SK-N-MC (cell line): Measurements from ENCODE around the gene MCM6.
A peak's percentile ranks its signal among the peaks of the same experiment; 100 is the strongest.

Source experiments
- DNase-seq: peaks from one replicate; pipeline ENCODE4 v3.0.0-alpha.2; 2011; ENCODE audit warnings: low read depth, low spot score
- H3K27ac ChIP-seq: fragments of 200-600 bp; sonication (generic); 2 replicates; pipeline ENCODE4 v1.5.1; 2016; ENCODE audit warnings: mixed run types
- H3K36me3 ChIP-seq: fragments of 200-600 bp; sonication (generic); 2 replicates; pipeline ENCODE4 v1.6.1; 2017; ENCODE audit warnings: antibody characterized with exemption, low read length, mixed read lengths; ENCODE audit not compliant: insufficient read depth
- H3K4me3 ChIP-seq: fragments of 200-600 bp; sonication (generic); 2 replicates; pipeline ENCODE4 v1.5.1; 2016
- H3K9ac ChIP-seq: fragments of 200-600 bp; sonication (generic); 2 replicates; pipeline ENCODE4 v1.8.0; 2017; ENCODE audit warnings: mixed run types, mixed read lengths; ENCODE audit not compliant: insufficient read length
- H3K9me3 ChIP-seq: fragments of 200-600 bp; sonication (generic); 2 replicates; pipeline ENCODE4 v1.6.1; 2017; ENCODE audit warnings: low read depth, mild to moderate bottlenecking, antibody characterized with exemption, low read length, moderate library complexity, mixed read lengths
- EZH2 ChIP-seq: fragments of 200-600 bp; sonication (generic); IDR thresholded peaks from one replicate; pipeline ENCODE4 v1.6.1; 2017; ENCODE audit warnings: antibody characterized with exemption
- FOXP2 ChIP-seq: optimal IDR thresholded peaks from 2 replicates; pipeline ENCODE3; 2011; ENCODE audit warnings: mild to moderate bottlenecking, moderate library complexity; ENCODE audit not compliant: insufficient read depth; ENCODE audit errors: extremely low read length, control extremely low read depth
- POLR2AphosphoS5 ChIP-seq: IDR thresholded peaks from 2 replicates; pipeline ENCODE4 v1.6.1; 2012; ENCODE audit warnings: mild to moderate bottlenecking, low read depth, low read length, borderline replicate concordance

Gene MCM6

GRCh38 chr2:135875491-135876065 is 665 bp downstream of the MCM6 start:
- H3K4me3 ChIP-seq: peak overlapping the region; percentile 96
- no peak for TF ChIP-seq FOXP2
- no peak for TF ChIP-seq EZH2
- TF ChIP-seq POLR2AphosphoS5: no peak
- DNase-seq: no peak
- no peaks in the 10 kb centered on the region for H3K9me3 ChIP-seq
- H3K36me3 ChIP-seq: peaks cover 42% of the 10 kb centered on the region
- peak overlapping the region; percentile 75 for H3K27ac ChIP-seq
- H3K9ac ChIP-seq: peak overlapping the region; percentile 89

- DNase-seq: no peak
- no peak for TF ChIP-seq FOXP2
- TF ChIP-seq POLR2AphosphoS5: no peak
- no peak for TF ChIP-seq EZH2
- H3K9me3 ChIP-seq: no peaks in the 10 kb centered on the region
- peak overlapping the region; percentile 96 for H3K4me3 ChIP-seq
- no peak overlapping the region for H3K27ac ChIP-seq
- H3K9ac ChIP-seq: peak overlapping the region; percentile 89
- peaks cover 49% of the 10 kb centered on the region for H3K36me3 ChIP-seq
Measured at GRCh38 chr2:135874777-135875365, 1.4 kb downstream of the MCM6 start.

- no peak for TF ChIP-seq POLR2AphosphoS5
- no peak for TF ChIP-seq EZH2
- no peak for TF ChIP-seq FOXP2
- Histone ChIP-seq H3K9me3 (no peaks in the 10 kb centered on the region), H3K4me3 (no peak overlapping the region), H3K27ac (no peak overlapping the region), H3K36me3 (peaks cover 92% of the 10 kb centered on the region), H3K9ac (no peak overlapping the region)
- DNase-seq: no peak
Measured at GRCh38 chr2:135870571-135870970, 5.7 kb downstream of the MCM6 start.

GRCh38 chr2:135863233-135863632 is 13.0 kb downstream of the MCM6 start:
- DNase-seq: no peak
- H3K27ac ChIP-seq: no peak overlapping the region
- H3K36me3 ChIP-seq: peaks cover 90% of the 10 kb centered on the region
- H3K9me3 ChIP-seq: no peaks in the 10 kb centered on the region
- no peak overlapping the region for H3K9ac ChIP-seq
- TF ChIP-seq POLR2AphosphoS5: no peak
- no peak for TF ChIP-seq EZH2
- TF ChIP-seq FOXP2: no peak
- no peak overlapping the region for H3K4me3 ChIP-seq

- Histone ChIP-seq H3K36me3 (peaks cover 90% of the 10 kb centered on the region), H3K9me3 (no peaks in the 10 kb centered on the region), H3K4me3 (no peak overlapping the region), H3K9ac (no peak overlapping the region), H3K27ac (no peak overlapping the region)
- no peak for DNase-seq
- TF ChIP-seq POLR2AphosphoS5 (no peak), EZH2 (no peak), FOXP2 (no peak)
Measured at GRCh38 chr2:135862718-135863117, 13.5 kb downstream of the MCM6 start.

GRCh38 chr2:135853401-135853800 is 22.8 kb downstream of the MCM6 start:
- TF ChIP-seq FOXP2 (no peak), POLR2AphosphoS5 (no peak), EZH2 (no peak)
- H3K36me3 ChIP-seq: peaks cover 92% of the 10 kb centered on the region
- DNase-seq: no peak
- no peak overlapping the region for H3K9ac ChIP-seq
- no peak overlapping the region for H3K27ac ChIP-seq
- no peak overlapping the region for H3K4me3 ChIP-seq
- H3K9me3 ChIP-seq: no peaks in the 10 kb centered on the region

- no peak overlapping the region for H3K9ac ChIP-seq
- no peaks in the 10 kb centered on the region for H3K9me3 ChIP-seq
- no peak for DNase-seq
- no peak overlapping the region for H3K27ac ChIP-seq
- TF ChIP-seq POLR2AphosphoS5 (no peak), FOXP2 (no peak), EZH2 (no peak)
- H3K36me3 ChIP-seq: peaks cover 91% of the 10 kb centered on the region
- no peak overlapping the region for H3K4me3 ChIP-seq
Measured at GRCh38 chr2:135851858-135852257, 24.4 kb downstream of the MCM6 start.

- H3K9ac ChIP-seq: no peak overlapping the region
- no peak overlapping the region for H3K27ac ChIP-seq
- no peaks in the 10 kb centered on the region for H3K9me3 ChIP-seq
- DNase-seq: no peak
- H3K36me3 ChIP-seq: peaks cover 89% of the 10 kb centered on the region
- TF ChIP-seq EZH2: no peak
- no peak overlapping the region for H3K4me3 ChIP-seq
Measured at GRCh38 chr2:135850892-135851668, 25.2 kb downstream of the MCM6 start.
